NCI-H69 (cell line): ENCODE results near the gene HECW1.
"Not testable (repeated sequence)": the region's sequence is repeated elsewhere in the genome, so short reads cannot be mapped to it uniquely, and the experiment has no call there.

Source experiments
- DNase-seq: peaks from one replicate; lab custom pipeline; 2025; lab: John Stamatoyannopoulos, UW

HECW1 gene

DNA sequence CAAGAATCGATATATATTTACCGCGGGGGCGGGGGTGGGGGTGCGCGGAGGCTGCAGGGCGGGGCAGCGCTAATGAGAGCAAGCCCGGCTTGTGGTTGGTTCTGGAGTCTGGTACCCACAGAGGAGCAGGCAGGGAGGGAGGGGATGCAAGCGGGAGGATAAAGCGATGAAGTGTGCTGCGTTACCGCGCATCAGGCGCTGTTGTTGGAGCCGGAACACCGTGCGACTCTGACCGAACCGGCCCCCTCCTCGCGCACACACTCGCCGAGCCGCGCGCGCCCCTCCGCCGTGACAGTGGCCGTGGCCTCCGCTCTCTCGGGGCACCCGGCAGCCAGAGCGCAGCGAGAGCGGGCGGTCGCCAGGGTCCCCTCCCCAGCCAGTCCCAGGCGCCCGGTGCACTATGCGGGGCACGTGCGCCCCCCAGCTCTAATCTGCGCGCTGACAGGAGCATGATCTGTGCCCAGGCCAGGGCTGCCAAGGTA is at the start of gene HECW1:
Gene HECW1, plus strand, starts transcription at position 189 of the 482 bp plus-strand sequence. CDS start 131,259 bp downstream, outside the sequence.
- no peak for DNase-seq

DNA sequence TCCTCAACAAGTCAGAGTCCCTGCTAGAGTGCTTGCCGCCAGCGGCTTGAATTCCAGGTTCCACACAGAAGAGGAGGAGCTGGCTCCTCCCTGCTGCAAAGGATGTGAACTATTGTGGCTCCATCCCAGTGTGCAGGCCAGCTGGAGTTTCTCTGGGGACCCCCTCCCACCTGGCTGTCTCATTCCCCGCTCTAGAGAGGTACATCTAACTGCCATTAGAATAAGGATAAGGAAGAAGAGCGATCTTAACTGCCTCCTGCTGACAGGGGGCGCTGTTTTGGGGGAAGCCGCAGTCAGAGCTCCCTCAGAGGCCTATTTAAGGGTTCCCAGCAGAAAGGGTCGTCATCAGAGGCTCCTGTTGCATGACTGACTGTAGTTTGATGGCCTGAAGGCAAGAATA is 40.8 kb upstream of the HECW1 start:
- DNase-seq, result peak; percentile 12

DNA sequence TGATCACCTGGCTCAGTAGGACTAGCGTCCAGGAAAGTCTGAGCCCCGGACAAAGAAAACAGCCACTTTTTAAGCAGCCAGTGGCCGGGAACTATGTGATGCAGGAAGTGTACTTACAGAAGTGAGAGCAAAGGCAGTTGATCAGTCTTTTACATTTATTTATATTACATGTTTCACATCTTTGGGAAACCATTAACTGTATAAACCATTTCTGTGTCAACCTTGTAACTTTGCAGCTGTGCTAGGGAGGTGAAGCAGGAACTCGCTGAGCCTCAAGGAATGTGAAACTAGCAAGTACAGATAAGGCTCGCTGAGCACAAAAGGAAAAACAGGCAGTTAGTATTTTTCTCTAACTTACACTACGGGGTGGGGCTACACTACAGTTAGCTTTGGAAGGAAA is 39.9 kb upstream of the HECW1 start:
- DNase-seq, result no peak

DNA sequence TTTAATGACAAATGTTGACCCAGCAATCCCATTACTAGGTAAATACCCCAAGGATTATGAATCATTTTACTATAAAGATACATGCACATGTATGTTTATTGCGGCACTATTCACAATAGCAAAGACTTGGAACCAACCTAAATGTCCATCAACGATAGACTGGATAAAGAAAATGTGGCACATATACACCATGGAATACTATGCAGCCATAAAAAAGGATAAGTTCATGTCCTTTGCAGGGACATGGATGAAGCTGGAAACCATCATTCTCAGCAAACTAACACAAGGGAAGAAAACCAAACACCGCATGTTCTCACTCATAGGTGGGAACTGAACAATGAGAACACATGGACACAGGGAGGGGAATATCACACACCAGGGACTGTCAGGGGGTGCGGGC is 38.6 kb upstream of the HECW1 start:
- DNase-seq, result not testable (repeated sequence)

DNA sequence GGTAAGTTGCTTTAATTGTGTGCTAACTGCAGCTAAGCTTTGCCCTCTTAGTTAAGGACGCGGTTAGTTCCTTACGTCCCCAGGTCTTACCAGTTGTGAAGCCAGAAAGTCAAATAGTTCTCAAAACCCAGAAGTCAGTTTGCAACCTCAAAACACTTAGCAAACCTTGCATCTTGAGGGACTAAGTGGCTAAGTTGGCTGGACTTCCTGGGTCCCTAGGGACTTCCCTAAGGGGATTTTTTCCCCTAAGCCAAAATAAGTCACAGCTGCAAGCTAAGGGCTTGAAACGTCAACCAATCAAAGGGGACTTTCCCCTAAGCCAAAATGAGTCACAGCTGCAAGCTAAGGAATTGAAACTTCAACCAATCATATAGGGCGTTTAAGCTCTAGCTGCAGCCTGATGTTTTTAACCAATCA is 36.2 kb upstream of the HECW1 start:
- DNase-seq, result no peak

DNA sequence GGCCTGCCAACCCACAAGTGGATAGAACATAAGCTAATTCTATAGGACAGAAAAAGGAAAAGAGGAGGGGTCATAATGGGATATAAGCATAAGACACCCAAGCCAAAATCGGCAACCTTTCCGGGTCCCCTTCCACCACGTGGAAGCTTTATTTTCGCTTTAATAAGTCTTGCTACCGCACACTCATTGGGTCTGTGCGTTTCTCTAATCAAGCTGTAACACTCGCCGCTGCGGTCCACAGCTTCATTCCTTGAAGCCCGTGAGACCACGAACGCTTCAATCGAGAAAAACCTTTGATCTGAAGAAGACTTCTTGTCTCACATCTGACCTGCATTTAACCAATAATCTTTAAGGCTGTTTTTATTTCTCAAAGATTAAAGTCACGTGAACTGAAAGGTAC is 35.8 kb upstream of the HECW1 start:
- no peak for DNase-seq

DNA sequence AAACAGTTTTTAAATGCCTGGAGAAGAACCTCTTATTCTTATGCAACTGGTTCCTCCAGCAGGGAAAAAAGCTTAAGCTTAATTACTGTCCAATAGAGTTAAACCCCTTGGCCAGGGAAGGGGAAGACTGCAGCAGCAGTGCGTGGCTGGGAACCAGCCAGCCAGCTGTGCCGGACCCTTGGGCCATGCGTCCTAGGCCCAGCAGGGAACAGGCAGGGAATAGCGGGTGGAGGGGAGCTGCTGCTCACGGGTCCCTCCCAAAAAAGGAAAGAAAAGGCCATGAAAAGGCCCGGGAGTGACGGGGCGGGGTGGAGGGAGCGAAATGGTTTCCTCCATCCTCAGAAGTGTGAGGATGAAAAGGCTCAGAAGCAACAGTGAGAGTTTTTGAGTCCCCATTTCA is 35.2 kb upstream of the HECW1 start:
- DNase-seq, result no peak

DNA sequence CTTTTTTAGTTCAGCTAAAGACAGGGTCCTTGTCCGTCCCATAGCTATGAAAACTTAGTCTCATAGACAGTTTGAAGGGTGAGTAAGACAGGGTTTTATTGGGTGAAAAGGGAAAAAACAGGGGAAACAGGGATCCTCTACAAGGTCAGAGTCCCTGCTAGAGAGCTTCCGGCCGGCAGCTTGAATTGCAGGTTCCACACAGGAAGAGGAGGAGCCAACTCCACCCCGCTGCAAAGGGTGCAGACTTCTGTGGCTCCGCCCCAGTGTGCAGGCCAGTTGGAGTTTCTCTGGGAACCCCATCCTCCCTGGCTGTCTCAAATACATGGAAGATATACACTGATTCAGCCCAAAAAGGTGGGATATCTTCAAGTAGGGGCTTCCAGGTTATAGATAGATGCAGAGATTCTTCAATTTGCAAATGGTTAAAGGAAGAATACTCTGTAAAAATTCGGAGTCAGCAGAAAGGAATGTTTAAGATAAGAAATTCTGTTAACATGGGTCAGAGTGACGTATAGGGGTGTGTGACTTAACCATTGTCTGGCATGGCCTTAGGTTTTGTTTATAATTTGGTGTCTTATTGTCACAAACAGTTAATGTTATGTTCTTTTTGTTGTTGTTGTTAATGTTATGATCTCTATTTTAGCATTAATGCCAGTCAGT is 34.6 kb upstream of the HECW1 start:
- peak; percentile 9 for DNase-seq

DNA sequence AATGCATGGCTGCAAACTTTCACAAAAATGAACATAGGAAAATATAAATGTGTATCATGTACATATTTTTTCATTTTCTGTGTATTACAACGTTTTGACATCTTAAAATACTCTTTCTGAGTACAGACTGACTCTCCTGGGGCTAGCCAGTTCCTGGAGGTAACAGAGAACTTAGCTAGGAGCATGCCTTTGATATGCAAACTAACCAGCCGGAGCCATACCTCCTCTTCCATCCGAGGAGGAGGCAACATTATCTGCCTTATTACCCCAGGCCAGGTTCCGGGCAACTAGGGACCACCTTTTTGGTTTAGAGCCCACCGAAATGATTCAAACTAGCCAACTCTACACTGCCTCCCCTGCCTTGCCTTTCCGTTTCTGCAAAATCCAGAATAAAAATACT is 33.7 kb upstream of the HECW1 start:
- DNase-seq, result no peak

DNA sequence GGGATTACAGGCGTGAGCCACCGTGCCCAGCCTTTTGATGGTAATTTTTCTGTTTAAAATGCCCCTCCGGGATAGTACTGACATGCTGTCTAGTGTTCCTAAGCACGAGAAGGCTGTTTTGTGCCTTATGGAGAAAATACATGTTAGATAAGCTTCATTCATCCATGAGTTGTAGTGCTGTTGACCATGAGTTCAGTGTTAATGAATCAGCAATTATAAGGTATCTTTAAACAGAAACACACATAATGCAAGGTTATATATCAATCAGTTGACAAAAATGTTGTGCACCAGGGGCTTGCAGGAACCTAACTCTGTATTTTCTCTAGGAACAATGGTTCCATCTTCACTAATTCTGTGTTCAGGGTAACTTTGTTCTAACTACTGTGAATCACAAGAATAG is 30.8 kb upstream of the HECW1 start:
- DNase-seq, result no peak

DNA sequence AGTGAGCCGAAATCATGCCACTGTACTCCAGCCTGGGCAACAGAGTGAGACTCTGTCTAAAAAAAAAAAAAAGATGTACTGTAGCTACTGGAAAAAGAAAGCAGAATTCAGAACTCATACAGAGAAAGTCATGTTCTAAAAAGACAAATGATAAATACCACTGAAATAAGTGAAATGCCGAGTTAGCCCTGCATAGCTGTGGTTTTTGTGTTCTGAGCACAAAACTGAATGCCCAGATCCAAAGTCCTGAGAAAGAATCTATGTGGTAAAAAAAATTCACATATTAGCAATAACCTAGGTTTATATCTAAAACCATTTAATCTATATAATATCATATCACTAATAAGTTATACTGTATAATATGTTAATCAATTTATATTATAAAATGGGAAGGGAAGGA is 29.3 kb upstream of the HECW1 start:
- DNase-seq, result no peak

DNA sequence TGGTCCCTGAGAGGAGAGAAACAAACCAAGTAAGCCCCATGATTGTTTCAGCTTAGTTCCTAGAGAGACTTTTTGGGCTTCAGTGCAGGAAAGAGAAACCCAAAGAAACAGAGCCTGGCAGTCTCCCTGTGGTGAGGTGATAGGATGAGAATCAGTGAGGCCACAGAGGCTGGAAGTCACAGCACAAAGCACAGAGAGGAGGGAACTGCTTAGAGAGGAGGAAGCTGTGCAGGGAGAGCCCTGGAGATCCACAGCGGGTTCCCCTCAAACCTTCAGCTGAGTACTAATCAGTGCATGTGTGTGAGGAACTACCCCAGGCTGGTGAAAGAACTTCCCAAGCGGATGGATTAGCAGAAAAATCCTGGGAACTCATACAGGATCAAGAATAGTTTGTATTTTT is 27.4 kb upstream of the HECW1 start:
- DNase-seq, result no peak

DNA sequence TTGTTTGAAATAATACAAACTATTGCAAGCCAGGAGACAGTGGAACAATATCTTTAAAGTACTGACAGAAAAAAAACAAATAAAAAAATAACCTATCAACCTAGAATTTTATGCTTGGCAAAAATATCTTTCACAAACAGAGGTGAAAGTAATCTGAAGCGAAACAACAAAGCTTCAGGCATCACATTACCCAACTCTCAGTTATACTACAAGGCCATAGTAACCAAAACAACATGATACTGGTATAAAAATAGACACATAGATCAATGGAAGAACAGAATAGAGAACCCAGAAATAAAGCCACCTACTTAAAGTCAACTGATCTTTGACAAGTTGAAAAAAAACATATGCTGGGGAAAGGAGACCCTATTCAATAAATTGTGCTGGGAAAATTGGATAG is 26.5 kb upstream of the HECW1 start:
- DNase-seq, result no peak

DNA sequence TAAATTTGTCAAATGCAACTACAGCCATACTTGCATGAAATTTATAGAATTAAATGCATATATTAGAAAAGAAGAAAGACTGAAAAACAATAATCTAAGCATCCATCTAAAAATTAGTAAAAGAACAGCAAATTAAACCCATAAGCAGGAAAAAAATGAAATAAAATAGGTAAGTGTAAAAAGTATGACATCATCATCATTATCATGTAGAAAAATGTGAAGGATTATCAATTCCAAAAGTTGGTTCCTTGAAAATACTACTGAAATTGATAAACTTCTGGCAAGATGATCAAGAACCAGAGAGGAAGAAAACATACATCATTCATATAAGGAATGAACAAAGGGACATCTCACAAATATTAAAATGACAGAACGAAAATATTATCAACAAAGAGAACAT is 19.6 kb upstream of the HECW1 start:
- DNase-seq, result no peak

DNA sequence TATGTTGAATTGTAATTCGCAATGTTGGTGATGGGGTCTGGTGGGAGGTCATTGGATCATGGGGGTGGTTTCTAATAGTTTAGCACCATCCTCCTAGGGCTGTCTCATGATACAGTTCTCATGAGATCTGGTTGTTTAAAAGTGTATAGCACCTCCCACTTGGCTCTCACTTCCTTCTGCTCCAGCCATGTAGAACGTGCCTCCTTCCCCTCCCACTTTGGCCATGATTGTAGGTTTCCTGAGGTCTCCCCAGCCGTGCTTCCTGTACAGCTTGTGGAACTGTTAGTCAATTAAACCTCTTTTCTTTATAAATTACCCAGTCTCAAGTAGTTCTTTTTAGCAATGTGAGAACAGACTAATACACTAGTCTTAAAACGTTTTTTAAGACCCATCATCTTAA is 15.6 kb upstream of the HECW1 start:
- DNase-seq, result no peak

DNA sequence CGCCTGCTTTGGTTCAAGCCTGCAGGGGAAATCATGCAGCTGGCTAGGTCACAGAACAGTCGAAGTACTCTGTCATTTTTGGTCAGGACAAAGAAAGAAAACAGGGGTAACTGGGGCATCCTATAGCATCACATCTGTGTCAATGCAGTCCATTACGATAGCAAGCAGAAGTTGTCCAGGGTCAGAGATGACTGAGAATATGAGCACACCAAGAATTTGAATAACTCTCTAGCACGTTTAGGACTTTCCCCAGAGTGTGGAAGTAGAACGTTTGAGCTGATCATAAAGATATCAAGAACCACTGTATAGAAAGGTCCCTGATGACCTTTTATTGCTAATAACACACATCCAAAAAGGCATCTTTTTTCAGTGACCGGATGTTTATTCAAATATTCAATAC is 12.7 kb upstream of the HECW1 start:
- no peak for DNase-seq

DNA sequence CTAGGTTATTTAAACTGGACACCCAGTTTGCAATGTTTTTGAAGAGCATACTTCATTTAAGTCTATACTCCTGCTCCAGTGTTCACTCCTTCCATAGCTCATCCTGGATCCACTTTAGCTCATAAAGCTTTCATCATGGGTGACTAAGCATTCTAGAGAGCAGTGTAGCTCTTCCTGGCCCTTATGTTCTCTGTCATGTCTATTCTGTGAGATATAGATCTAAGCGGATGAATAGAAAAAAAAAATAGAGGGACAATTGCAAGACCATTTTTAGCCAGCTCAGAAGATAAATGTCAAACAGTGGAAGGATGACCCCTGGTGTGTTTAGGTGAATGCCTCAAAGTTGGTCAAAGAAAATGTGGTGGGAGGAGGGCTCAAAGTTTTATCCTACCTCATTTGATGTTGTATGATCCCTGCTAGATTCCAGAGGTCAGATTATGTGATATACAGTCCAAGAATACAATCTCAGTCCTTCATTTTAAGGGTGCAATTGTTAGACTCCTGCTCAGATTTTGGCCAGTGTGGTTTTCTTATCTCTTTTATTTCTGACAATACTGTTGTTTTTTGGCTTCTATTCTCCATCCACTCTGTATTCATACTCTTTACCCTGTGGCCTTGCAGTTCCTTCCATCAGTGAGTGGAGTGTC is 7.5 kb upstream of the HECW1 start:
- DNase-seq, result no peak

DNA sequence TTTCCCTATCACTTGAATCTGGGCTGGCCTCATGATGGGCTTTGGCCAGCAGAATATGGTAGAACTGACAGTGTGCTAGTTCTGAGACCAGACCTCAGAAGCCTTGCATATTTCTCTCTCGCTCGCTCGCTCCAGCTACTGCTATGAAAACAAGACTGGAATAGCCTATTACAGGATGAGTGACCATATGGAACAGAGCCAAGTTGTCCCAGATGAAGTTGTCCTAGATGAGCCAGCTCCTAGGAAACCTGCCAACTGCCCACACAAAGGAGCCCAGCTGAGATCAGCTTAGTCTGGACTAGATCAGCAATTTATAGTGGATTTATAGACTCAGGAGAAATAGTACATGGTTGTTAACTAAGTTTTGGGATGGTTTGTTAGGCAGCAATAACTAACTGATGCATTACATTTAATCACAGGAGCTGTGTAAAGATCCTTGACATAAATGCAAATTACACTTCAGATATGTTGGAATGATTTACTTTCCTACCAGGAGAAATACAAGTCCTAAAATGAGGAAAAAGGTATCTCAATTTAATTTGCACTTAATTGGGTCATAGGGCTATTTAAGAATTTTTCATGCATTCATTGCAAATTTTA is 6.8 kb upstream of the HECW1 start:
- DNase-seq, result peak; percentile 10

DNA sequence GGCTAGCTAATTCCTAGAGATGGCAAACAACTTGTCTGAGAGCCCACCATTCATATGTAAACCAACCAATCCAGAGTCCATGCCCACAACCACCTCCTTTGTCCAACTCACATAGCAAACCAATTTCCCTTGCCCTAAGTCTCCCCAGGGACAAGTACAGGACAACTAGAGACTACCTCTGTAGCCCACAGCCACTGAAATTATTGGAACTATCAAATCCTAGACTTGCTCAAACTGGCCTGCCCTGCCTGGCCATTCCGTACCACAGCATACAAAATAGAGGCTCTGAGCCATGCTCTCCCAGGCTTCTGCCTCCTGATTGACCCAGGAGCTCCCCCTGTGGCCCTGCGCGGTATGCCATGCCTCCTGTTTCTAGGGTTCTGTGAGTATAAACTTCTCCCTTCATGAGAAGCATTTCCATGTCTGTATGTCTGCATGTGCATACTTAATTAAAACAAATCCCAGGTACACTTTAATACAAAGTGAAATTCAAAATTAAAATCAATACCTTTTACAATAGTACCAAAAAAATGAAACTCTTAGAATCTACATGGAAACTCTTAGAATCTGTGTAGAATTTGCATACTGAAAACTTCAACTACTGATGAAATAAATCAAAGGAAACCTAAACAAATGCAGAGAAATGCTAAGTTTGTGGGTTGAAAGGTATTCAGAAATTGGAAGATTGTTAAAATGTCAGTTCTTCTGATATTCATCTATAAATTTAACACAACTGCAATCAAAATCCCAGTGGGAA is 4.0 kb upstream of the HECW1 start:
- peak; percentile 48 for DNase-seq

DNA sequence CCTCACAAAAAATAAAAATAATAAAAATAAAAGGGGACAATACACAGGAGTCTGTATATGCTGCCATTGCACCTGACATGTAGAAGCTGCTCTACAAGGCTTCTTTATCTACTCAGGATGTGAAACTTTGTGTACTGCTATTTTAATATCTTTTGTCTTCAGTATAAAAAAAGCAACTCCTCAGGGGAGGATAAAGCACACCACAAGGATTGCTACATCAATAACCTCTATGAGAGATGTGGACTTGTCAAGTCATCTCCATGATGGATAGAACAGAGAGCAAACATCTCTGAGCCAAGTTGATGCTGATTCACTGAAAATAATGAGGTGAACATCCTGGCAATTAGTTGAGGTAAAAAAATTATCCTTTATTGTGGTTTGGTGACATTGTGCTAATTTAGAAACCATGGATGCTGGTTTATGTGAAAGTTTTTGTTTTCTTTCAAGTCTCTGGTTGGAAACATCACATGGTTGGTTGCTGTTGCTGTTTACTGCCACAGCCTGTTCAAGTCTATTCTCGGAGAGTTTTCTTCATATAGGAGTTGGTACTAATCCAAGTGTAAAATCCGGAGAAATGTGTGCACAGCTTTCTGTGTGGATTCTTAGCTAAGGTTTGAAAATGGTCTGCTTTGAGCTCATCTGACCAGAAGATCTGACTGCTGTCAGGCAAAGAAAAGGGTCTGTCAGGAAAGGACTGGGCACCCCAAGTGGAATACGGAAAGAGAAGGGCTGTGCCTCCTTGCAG is 1.5 kb upstream of the HECW1 start:
- DNase-seq, result no peak

DNA sequence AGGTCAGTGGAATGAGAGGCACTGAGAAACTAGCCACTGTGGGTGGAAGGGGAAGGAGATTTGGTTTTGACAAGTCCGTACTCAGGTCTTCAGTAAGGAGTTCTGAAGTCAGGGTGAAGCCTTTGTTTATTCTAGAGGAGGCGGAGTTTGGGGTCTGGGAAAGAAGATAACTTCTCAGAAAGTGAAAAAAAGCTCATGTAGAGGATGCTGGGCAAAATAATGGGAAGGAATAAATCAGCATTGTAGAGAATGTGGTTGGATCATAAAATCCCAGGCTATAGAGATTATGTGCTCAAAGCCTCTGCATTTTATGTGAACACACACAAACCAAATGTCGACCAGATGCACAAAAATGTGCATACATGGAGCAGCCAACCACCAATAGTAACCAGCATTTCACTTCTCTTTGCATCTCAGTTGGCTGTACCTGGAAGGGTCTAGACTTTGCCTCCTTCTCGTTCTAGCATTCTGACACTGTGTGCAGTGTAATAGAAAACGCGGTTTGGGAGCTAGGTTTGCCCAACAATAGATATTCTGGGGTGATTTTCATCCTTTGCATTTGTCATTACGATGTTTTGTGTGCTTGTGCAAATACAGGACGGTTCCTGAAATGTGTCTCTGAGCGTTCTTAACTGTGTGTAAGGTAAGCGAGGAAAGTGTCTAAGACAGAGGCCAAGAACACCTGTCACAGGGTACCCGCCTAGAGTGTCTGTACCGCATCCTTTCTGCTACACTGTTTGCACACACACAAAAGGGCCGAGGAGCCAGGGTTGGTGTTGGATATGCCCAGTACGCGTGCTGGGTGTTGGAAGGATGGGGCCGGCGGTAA is 603 bp upstream of the HECW1 start:
- DNase-seq, result peak; percentile 23
